HepG2 (cell line): Measurements from ENCODE around the gene TRIM7. TPM values are rescaled to one million over a fixed set of nuclear protein-coding genes. Genes with fewer than 3 reads are reported as not detected.

Experiments
- GABPA ChIP-seq, 2 experiments: IDR thresholded peaks; 2 replicates each; pipeline ENCODE4 v1.6.1; 2011 to 2016; ENCODE audit warnings: low read depth in 2 of 2, low read length in 1 of 2, missing biosample characterization in 1 of 2, missing genetic modification characterization in 1 of 2
- MAZ ChIP-seq, 2 experiments: sonication (generic) in 1 of 2; formaldehyde crosslinking in 1 of 2; IDR thresholded peaks; 2 replicates each; pipeline versions ENCODE4 v1.5.0 to v1.6.1; 2012 to 2020; ENCODE audit warnings: low read depth in 2 of 2, mild to moderate bottlenecking in 2 of 2, borderline replicate concordance in 1 of 2, improper control_type of control experiment in 1 of 2, low read length in 1 of 2, missing genetic modification reagents in 1 of 2, moderate library complexity in 1 of 2
- NCOA5 ChIP-seq: sonication (generic); formaldehyde crosslinking; IDR thresholded peaks from 2 replicates; pipeline ENCODE4 v1.4.0; 2020; ENCODE audit warnings: missing genetic modification reagents
- PRDM4 ChIP-seq: sonication (generic); formaldehyde crosslinking; IDR thresholded peaks from 2 replicates; pipeline ENCODE4 v1.9.0; 2021; ENCODE audit warnings: missing genetic modification reagents, borderline replicate concordance
- TERF1 ChIP-seq: sonication (generic); formaldehyde crosslinking; IDR thresholded peaks from 2 replicates; pipeline ENCODE4 v1.8.0; 2022; ENCODE audit warnings: mild to moderate bottlenecking, missing genetic modification reagents, moderate library complexity
- WIZ ChIP-seq: sonication (generic); formaldehyde crosslinking; IDR thresholded peaks from 2 replicates; pipeline ENCODE4 v1.5.1; 2020; ENCODE audit warnings: mild to moderate bottlenecking, missing genetic modification reagents
- ZBTB26 ChIP-seq: IDR thresholded peaks from 2 replicates; pipeline ENCODE4 v1.6.1; 2016; ENCODE audit warnings: missing compliant biosample characterization, missing genetic modification reagents, borderline replicate concordance
- ZFP90 ChIP-seq: sonication (generic); formaldehyde crosslinking; IDR thresholded peaks from 2 replicates; pipeline ENCODE4 v1.8.0; 2022; ENCODE audit warnings: missing genetic modification reagents, mild to moderate bottlenecking, inconsistent platforms, borderline replicate concordance
- ZFX ChIP-seq: sonication (generic); formaldehyde crosslinking; IDR thresholded peaks from 2 replicates; pipeline ENCODE4 v1.4.0; 2020; ENCODE audit warnings: mild to moderate bottlenecking, low read depth, missing genetic modification reagents, moderate library complexity
- ZNF331 ChIP-seq: sonication (generic); formaldehyde crosslinking; IDR thresholded peaks from 2 replicates; pipeline ENCODE4 v1.4.0; 2020; ENCODE audit warnings: missing genetic modification reagents
- ZNF383 ChIP-seq: sonication (generic); formaldehyde crosslinking; IDR thresholded peaks from 2 replicates; pipeline ENCODE4 v1.4.0; 2020; ENCODE audit warnings: missing genetic modification reagents, mild to moderate bottlenecking, borderline replicate concordance
- ZNF44 ChIP-seq: sonication (generic); formaldehyde crosslinking; IDR thresholded peaks from 2 replicates; pipeline ENCODE4 v1.5.1; 2020; ENCODE audit warnings: mild to moderate bottlenecking, missing genetic modification reagents
- ZNF550 ChIP-seq: sonication (generic); formaldehyde crosslinking; IDR thresholded peaks from 2 replicates; pipeline ENCODE4 v1.4.0; 2020; ENCODE audit warnings: mild to moderate bottlenecking, missing genetic modification reagents, borderline replicate concordance
- ZNF605 ChIP-seq: sonication (generic); formaldehyde crosslinking; IDR thresholded peaks from 2 replicates; pipeline ENCODE4 v1.8.0; 2022; ENCODE audit warnings: mild to moderate bottlenecking, missing genetic modification reagents
- polyA plus RNA-seq, 8 experiments: library from polyadenylated mRNA; depleted of rRNA in 3 of 8; stranded (reverse) in 7 of 8; unstranded in 1 of 8; fragments of >200 nt; fragmentation: Illumina TruSeq in 4 of 8; extraction: Trizol in 4 of 8; gene quantifications; 2 replicates each; pipeline versions ENCODE4 v1.2.1 to v1.2.3, GENCODE V29; 2011 to 2016; ENCODE audit warnings: low read depth in 4 of 8, missing spikeins in 1 of 8, mixed read lengths in 1 of 8; ENCODE audit not compliant: insufficient read depth in 1 of 8
- total RNA-seq, 5 experiments: library from RNA; depleted of rRNA; stranded (reverse); fragments of >200 nt; fragmentation: Illumina TruSeq; extraction: Trizol; gene quantifications; 2 replicates each; pipeline ENCODE4 v1.2.3, GENCODE V29; 2016; ENCODE audit warnings: low read depth in 1 of 5
- TF ChIP-seq, protein P1 (sequence below): sonication (generic); formaldehyde crosslinking; IDR thresholded peaks from 2 replicates; pipeline ENCODE4 v1.4.0; 2020; ENCODE audit warnings: missing genetic modification reagents
- TF ChIP-seq, protein P2 (sequence below): sonication (generic); formaldehyde crosslinking; IDR thresholded peaks from 2 replicates; pipeline ENCODE4 v1.4.0; 2020; ENCODE audit warnings: missing genetic modification reagents; ENCODE audit errors: not compliant biosample characterization

TRIM7 gene
- total and polyA plus RNA-seq, 2 of the 13 experiments (the other 11 are each of a cell fraction or from before 2014, with no cell fraction given): 0.13 TPM; not detected in 1

- TF ChIP-seq, protein P1, sequence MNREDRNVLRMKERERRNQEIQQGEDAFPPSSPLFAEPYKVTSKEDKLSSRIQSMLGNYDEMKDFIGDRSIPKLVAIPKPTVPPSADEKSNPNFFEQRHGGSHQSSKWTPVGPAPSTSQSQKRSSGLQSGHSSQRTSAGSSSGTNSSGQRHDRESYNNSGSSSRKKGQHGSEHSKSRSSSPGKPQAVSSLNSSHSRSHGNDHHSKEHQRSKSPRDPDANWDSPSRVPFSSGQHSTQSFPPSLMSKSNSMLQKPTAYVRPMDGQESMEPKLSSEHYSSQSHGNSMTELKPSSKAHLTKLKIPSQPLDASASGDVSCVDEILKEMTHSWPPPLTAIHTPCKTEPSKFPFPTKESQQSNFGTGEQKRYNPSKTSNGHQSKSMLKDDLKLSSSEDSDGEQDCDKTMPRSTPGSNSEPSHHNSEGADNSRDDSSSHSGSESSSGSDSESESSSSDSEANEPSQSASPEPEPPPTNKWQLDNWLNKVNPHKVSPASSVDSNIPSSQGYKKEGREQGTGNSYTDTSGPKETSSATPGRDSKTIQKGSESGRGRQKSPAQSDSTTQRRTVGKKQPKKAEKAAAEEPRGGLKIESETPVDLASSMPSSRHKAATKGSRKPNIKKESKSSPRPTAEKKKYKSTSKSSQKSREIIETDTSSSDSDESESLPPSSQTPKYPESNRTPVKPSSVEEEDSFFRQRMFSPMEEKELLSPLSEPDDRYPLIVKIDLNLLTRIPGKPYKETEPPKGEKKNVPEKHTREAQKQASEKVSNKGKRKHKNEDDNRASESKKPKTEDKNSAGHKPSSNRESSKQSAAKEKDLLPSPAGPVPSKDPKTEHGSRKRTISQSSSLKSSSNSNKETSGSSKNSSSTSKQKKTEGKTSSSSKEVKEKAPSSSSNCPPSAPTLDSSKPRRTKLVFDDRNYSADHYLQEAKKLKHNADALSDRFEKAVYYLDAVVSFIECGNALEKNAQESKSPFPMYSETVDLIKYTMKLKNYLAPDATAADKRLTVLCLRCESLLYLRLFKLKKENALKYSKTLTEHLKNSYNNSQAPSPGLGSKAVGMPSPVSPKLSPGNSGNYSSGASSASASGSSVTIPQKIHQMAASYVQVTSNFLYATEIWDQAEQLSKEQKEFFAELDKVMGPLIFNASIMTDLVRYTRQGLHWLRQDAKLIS (CRISPR knock-in tag): no peak
- TF ChIP-seq TERF1 (CRISPR knock-in tag) (no peak), ZNF44 (CRISPR knock-in tag) (peak; percentile 64; the same call in 1 of the 2 replicates), NCOA5 (no peak), WIZ (CRISPR knock-in tag) (no peak), PRDM4 (CRISPR knock-in tag) (peak; percentile 79; the same call in 1 of the 2 replicates), ZNF550 (CRISPR knock-in tag) (no peak), ZFP90 (CRISPR knock-in tag) (peak; percentile 44; the same call in 1 of the 2 replicates), GABPA (IDR thresholded peaks at IDR 0.05; ENCODE audit: low read depth, low read length) (no peak), GABPA (CRISPR knock-in tag; IDR thresholded peaks at IDR 0.05; ENCODE audit: low read depth) (peak; percentile 54; the same call in 1 of the 2 replicates), MAZ (IDR thresholded peaks at IDR 0.05; ENCODE audit: borderline replicate concordance, low read depth, low read length) (no peak), MAZ (CRISPR knock-in tag; IDR thresholded peaks at IDR 0.05; ENCODE audit: low read depth) (0 out of 2 replicates have a peak, but pooled peaks have one; percentile 48), ZFX (peak; percentile 59), ZNF331 (peak; percentile 59; the same call in 1 of the 2 replicates), ZBTB26 (peak; percentile 39; the same call in 1 of the 2 replicates), ZNF383 (CRISPR knock-in tag) (no peak), ZNF605 (CRISPR knock-in tag) (no peak; the same call in 1 of the 2 replicates)
- TF ChIP-seq, protein P2, sequence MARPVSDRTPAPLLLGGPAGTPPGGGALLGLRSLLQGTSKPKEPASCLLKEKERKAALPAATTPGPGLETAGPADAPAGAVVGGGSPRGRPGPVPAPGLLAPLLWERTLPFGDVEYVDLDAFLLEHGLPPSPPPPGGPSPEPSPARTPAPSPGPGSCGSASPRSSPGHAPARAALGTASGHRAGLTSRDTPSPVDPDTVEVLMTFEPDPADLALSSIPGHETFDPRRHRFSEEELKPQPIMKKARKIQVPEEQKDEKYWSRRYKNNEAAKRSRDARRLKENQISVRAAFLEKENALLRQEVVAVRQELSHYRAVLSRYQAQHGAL (CRISPR knock-in tag): peak; percentile 27
These were observed 17.3 kb downstream of the TRIM7 start (continued) for GRCh38 chr5:181187500-181188213.
